Chondrocyte (in vitro differentiated cells): ENCODE measurements around the gene PRELP. TPM values are rescaled to one million over a fixed set of nuclear protein-coding genes. Genes with fewer than 3 reads are reported as not detected.

Experiments used
- DNase-seq: peaks from one replicate; pipeline ENCODE4 v3.0.0; 2021; ENCODE audit warnings: mixed read lengths, low spot score
- H3K27ac Mint-ChIP-seq: one replicate; pipeline ENCODE4 v1.8.0; 2021; ENCODE audit warnings: mild to moderate bottlenecking, moderate library complexity, mixed read lengths; ENCODE audit not compliant: unreplicated experiment
- H3K27me3 Mint-ChIP-seq: 2 replicates; pipeline ENCODE4 v1.8.0; 2021; ENCODE audit warnings: low read depth, mixed read lengths
- H3K36me3 Mint-ChIP-seq: 2 replicates; pipeline ENCODE4 v1.8.0; 2021; ENCODE audit warnings: low read depth, mixed read lengths
- H3K4me1 Mint-ChIP-seq: 2 replicates; pipeline ENCODE4 v1.8.0; 2021; ENCODE audit warnings: low read depth, mild to moderate bottlenecking, mixed read lengths
- H3K4me3 Mint-ChIP-seq: one replicate; pipeline ENCODE4 v1.8.0; 2021; ENCODE audit warnings: mild to moderate bottlenecking, moderate library complexity, mixed read lengths; ENCODE audit not compliant: unreplicated experiment
- H3K9me3 Mint-ChIP-seq: 2 replicates; pipeline ENCODE4 v1.8.0; 2021; ENCODE audit warnings: low read depth, mixed read lengths
- CTCF ChIP-seq: fragments of 200-600 bp; sonication (generic); IDR thresholded peaks from 2 replicates; pipeline ENCODE4 v1.5.0; 2021; ENCODE audit warnings: antibody characterized with exemption, mild to moderate bottlenecking, moderate library complexity
- total RNA-seq: library from RNA; stranded (reverse); gene quantifications from 3 replicates; pipeline ENCODE4 v1.2.1, GENCODE V29; 2021

PRELP gene
- total RNA-seq, 1 donor from 2014 or later = 33.7 TPM

- Mint-ChIP-seq H3K27me3 (no peaks in the 10 kb centered on the region), H3K36me3 (peaks cover under 1% of the 10 kb centered on the region), H3K27ac (no peak overlapping the region), H3K9me3 (peaks cover 3% of the 10 kb centered on the region), H3K4me1 (peaks cover 79% of the 10 kb centered on the region), H3K4me3 (no peak overlapping the region)
- DNase-seq = no peak
- TF ChIP-seq CTCF = no peak
Observed at GRCh38 chr1:203450001-203450400, 25.6 kb upstream of the PRELP start.

- H3K4me3 Mint-ChIP-seq = no peak overlapping the region
- no peak for DNase-seq
- TF ChIP-seq CTCF = no peak
- H3K9me3 Mint-ChIP-seq = no peaks in the 10 kb centered on the region
- no peaks in the 10 kb centered on the region for H3K27me3 Mint-ChIP-seq
- H3K4me1 Mint-ChIP-seq = peaks cover 85% of the 10 kb centered on the region
- H3K27ac Mint-ChIP-seq = peak overlapping the region; percentile 24
- no peaks in the 10 kb centered on the region for H3K36me3 Mint-ChIP-seq
Observed at GRCh38 chr1:203450479-203451149, 25.0 kb upstream of the PRELP start.

- no peak for TF ChIP-seq CTCF
- no peaks in the 10 kb centered on the region for H3K36me3 Mint-ChIP-seq
- H3K4me1 Mint-ChIP-seq = peaks cover 76% of the 10 kb centered on the region
- H3K9me3 Mint-ChIP-seq = no peaks in the 10 kb centered on the region
- no peak overlapping the region for H3K27ac Mint-ChIP-seq
- H3K4me3 Mint-ChIP-seq = no peak overlapping the region
- no peak for DNase-seq
- no peaks in the 10 kb centered on the region for H3K27me3 Mint-ChIP-seq
Observed at GRCh38 chr1:203451836-203452784, 23.5 kb upstream of the PRELP start.

GRCh38 chr1:203453016-203453415 is 22.6 kb upstream of the PRELP start:
- no peak overlapping the region for H3K27ac Mint-ChIP-seq
- peaks cover under 1% of the 10 kb centered on the region for H3K9me3 Mint-ChIP-seq
- TF ChIP-seq CTCF = no peak
- H3K27me3 Mint-ChIP-seq = no peaks in the 10 kb centered on the region
- no peak overlapping the region for H3K4me3 Mint-ChIP-seq
- no peaks in the 10 kb centered on the region for H3K36me3 Mint-ChIP-seq
- peaks cover 67% of the 10 kb centered on the region for H3K4me1 Mint-ChIP-seq
- DNase-seq = no peak

GRCh38 chr1:203453616-203454015 is 22.0 kb upstream of the PRELP start:
- Mint-ChIP-seq H3K27ac (peak overlapping the region; percentile 22), H3K27me3 (no peaks in the 10 kb centered on the region), H3K4me1 (peaks cover 61% of the 10 kb centered on the region), H3K9me3 (peaks cover 2% of the 10 kb centered on the region), H3K4me3 (no peak overlapping the region), H3K36me3 (no peaks in the 10 kb centered on the region)
- no peak for TF ChIP-seq CTCF
- no peak for DNase-seq
